Memory B cell (primary cell): ENCODE measurements around the gene PNKD.

Source experiments
- ATAC-seq: fragments of 150-1000 bp; cut with Tn5 transposase; 2 replicates; pipeline ENCODE4 v1.10.0; 2021; ENCODE audit warnings: low read depth, mild to moderate bottlenecking, moderate library complexity
- DNase-seq, 2 donors: peaks; one replicate each; pipeline ENCODE4 v3.0.0; 2022; ENCODE audit warnings: low spot score in 2 of 2
- H3K27ac Mint-ChIP-seq: one replicate; pipeline ENCODE4 v1.8.0; 2022; ENCODE audit warnings: mild to moderate bottlenecking, moderate library complexity, mixed read lengths
- H3K27me3 Mint-ChIP-seq: one replicate; pipeline ENCODE4 v1.8.0; 2022; ENCODE audit warnings: mixed read lengths
- H3K36me3 Mint-ChIP-seq: one replicate; pipeline ENCODE4 v1.8.0; 2022; ENCODE audit warnings: mild to moderate bottlenecking, mixed read lengths
- H3K4me1 Mint-ChIP-seq: one replicate; pipeline ENCODE4 v1.8.0; 2022; ENCODE audit warnings: mixed read lengths
- H3K4me3 Mint-ChIP-seq: one replicate; pipeline ENCODE4 v1.8.0; 2022; ENCODE audit warnings: mild to moderate bottlenecking, moderate library complexity, mixed read lengths
- H3K9me3 Mint-ChIP-seq: one replicate; pipeline ENCODE4 v1.8.0; 2022; ENCODE audit warnings: mixed read lengths

The PNKD gene, protein sequence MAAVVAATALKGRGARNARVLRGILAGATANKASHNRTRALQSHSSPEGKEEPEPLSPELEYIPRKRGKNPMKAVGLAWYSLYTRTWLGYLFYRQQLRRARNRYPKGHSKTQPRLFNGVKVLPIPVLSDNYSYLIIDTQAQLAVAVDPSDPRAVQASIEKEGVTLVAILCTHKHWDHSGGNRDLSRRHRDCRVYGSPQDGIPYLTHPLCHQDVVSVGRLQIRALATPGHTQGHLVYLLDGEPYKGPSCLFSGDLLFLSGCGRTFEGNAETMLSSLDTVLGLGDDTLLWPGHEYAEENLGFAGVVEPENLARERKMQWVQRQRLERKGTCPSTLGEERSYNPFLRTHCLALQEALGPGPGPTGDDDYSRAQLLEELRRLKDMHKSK

DNA sequence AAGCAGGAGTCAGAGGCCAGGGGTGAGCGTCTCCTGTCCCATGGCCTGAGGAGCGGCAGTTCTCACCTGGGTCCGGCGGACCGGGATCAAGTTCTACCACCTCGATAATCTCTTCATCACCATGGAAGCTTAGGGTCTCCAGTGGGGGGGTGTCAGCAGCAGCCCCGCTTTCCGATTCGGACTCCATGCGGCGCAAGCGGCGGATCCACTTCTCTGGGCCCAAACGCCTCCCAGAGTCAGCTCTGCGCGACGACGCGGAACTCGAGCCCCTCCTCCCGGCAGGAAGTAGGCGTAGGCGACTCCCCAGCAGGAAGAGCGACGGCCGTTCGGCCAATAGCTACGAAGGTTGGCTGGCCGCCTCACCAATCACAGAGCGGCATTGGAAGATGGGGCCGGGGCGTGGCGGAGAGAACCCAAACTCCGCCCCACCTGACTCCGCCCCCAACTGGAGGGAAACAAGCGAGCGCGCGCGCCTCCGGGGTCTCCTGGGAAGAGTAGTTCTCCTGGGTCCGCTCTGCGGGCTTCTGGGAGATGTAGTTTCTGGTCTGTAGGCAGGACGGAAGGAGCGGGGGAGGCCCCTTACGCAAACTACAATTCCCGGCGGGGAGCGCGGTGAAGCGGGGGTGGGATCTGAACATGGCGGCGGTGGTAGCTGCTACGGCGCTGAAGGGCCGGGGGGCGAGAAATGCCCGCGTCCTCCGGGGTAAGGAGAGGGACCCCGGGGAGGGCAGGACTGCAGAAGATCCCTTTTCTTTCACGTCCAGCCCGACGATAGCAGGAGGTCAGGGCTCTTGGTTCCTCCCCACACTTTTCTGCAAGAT lies at the start of gene PNKD, which contains the start of gene AAMP:
PNKD (plus strand) TSS at position 620 of the 821 bp plus-strand sequence; CDS start at position 637, 17 bp downstream.
AAMP (minus strand) TSS at position 238 of the 821 bp plus-strand sequence; CDS start at position 187, 51 bp downstream.
- Mint-ChIP-seq H3K4me1 (peaks cover 45% of the 10 kb centered on the region), H3K36me3 (peaks cover 29% of the 10 kb centered on the region), H3K27me3 (no peaks in the 10 kb centered on the region)

DNA sequence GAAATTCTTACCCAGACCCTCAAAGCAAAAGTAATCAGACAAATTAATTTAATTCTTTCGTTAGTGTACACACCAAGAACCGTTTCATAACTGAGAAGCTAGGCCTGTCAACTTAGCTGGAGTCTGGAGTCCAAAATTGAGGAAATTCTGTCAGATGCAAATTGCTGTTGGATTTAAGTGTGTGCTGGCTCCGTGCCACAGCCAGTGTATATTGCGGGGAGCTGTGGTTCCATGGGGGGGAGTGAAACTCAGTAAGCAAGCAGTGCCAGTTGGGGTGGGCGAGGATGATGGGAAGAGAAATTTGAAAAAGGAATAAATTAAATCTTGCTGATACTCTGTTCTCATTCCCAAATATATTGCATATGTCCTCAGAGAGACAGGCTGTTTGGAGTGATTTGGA lies 49.3 kb upstream of the PNKD start:
- Mint-ChIP-seq H3K4me3 (peak overlapping the region; percentile 99), H3K27me3 (no peaks in the 10 kb centered on the region), H3K36me3 (peaks cover 28% of the 10 kb centered on the region), H3K4me1 (peaks cover 50% of the 10 kb centered on the region), H3K27ac (peak overlapping the region; percentile 91), H3K9me3 (no peaks in the 10 kb centered on the region)
- ATAC-seq (no peak), DNase-seq (no peak)

More for the DNA sequence above, at the start of gene PNKD, which contains the start of gene AAMP:
- peak within 1 kb of the TSS; percentile 95 for H3K27ac Mint-ChIP-seq
- peak; percentile 83 for ATAC-seq
- DNase-seq, result peak; percentile 99 to 100
- H3K4me3 Mint-ChIP-seq, result peak within 1 kb of the TSS; percentile 93
- H3K9me3 Mint-ChIP-seq, result no peaks in the 10 kb centered on the region

DNA sequence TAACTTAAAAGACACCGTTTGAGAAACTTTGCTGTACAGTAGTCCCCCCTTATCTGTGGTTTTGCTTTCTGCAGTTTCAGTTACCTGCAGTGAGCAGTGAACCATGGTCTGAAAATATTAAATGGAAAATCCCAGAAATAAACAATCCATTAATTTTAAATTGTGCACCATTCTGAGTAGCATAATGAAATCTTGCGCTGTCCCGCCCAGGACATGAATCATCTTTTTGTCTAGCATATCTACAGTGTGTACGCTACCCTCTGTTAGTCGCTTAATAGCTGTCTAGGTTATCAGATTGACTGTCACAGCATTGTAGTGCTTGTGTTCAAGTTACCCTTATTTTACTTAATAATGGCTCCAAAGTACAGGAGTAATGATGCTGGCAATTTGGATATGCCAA lies 47.3 kb upstream of the PNKD start:
- ATAC-seq, result no peak
- peaks cover 34% of the 10 kb centered on the region for H3K36me3 Mint-ChIP-seq

DNA sequence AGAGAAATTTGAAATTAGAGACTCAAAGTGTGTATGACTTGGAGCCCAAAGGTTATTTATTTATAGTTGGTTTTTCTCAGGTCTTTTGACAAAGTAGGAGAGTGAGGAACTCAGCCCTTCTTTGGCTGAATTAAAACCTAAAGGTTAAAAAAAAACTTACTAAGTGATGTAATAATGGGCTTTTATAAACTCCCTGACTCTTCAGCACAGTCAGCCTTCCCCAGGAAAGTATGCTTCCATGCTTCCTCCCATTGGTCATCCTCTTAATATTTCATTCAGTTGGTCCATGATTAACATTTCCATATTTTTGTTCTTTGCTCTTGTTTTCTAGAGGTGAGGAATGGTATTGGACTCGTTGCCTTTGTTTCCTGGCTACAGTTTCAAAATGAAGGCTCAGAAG lies 46.1 kb upstream of the PNKD start:
- Mint-ChIP-seq H3K4me1 (peaks cover 58% of the 10 kb centered on the region), H3K9me3 (no peaks in the 10 kb centered on the region), H3K4me3 (no peak overlapping the region), H3K27ac (peak overlapping the region; percentile 88), H3K36me3 (peaks cover 36% of the 10 kb centered on the region), H3K27me3 (no peaks in the 10 kb centered on the region)
- no peak for DNase-seq
- ATAC-seq, result no peak

More for the DNA sequence above, 47.3 kb upstream of the PNKD start:
- Mint-ChIP-seq H3K27me3 (no peaks in the 10 kb centered on the region), H3K4me1 (peaks cover 55% of the 10 kb centered on the region), H3K4me3 (peak overlapping the region; percentile 53), H3K9me3 (no peaks in the 10 kb centered on the region), H3K27ac (peak overlapping the region; percentile 82)
- no peak for DNase-seq

DNA sequence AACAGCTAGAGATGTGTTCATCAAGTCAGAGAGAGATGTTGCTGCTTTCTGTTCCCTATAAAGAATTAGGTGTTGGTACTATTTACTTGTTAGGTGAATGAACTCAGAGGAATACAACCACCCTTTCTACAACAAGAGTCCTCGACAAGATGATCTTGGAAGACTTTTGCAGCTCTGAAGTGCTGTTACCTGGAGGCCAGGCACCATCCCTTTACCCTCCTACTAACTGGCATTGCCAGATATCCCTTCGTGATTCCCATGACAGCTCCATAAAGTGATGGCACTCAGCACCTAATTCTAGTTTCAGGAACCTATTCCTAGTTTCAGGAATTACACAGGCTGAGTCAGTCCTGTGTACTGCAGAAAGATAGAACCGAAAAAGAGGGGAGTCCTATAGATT lies 43.4 kb upstream of the PNKD start:
- H3K27me3 Mint-ChIP-seq, result no peaks in the 10 kb centered on the region
- no peak overlapping the region for H3K4me3 Mint-ChIP-seq
- ATAC-seq, result no peak
- H3K36me3 Mint-ChIP-seq, result peaks cover 34% of the 10 kb centered on the region
- no peak for DNase-seq
- H3K27ac Mint-ChIP-seq, result peak overlapping the region; percentile 41
- H3K4me1 Mint-ChIP-seq, result peaks cover 54% of the 10 kb centered on the region
- no peaks in the 10 kb centered on the region for H3K9me3 Mint-ChIP-seq

DNA sequence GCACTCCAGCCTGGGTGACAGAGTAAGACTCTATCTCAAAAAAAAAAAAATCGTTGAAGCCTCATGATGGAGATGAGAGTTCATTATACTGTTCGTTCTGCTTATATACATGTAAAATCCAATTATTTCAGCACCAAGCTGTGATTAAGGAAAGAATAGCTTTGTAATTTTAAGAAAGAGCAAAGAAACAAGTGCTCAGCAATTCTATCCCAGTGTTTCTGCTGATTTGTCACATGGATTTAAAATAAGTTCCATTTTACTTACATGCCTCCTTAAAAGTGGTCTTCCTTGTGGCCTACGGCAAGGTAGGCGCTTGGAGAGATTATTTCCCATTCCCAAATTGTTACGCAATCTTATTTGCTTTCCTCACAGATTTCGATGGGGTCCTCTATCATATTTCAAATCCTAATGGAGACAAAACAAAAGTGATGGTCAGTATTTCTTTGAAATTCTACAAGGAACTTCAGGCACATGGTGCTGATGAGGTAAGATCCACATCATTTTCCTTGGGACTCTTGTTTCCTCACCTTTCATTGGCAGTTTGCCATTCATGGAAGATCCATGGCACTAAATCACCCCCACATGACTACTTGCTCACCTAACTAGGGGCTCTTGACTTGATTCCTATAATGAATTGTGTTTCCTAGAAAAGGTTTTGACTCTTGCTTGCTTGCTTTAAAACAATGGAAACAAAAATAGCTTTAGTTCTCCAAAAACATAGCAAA lies 41.8 kb upstream of the PNKD start:
- H3K36me3 Mint-ChIP-seq, result peaks cover 41% of the 10 kb centered on the region
- peaks cover 45% of the 10 kb centered on the region for H3K4me1 Mint-ChIP-seq
- DNase-seq (no peak), ATAC-seq (no peak)
- peak overlapping the region; percentile 27 for H3K4me3 Mint-ChIP-seq
- H3K9me3 Mint-ChIP-seq, result no peaks in the 10 kb centered on the region
- H3K27ac Mint-ChIP-seq, result peak overlapping the region; percentile 68
- H3K27me3 Mint-ChIP-seq, result no peaks in the 10 kb centered on the region

DNA sequence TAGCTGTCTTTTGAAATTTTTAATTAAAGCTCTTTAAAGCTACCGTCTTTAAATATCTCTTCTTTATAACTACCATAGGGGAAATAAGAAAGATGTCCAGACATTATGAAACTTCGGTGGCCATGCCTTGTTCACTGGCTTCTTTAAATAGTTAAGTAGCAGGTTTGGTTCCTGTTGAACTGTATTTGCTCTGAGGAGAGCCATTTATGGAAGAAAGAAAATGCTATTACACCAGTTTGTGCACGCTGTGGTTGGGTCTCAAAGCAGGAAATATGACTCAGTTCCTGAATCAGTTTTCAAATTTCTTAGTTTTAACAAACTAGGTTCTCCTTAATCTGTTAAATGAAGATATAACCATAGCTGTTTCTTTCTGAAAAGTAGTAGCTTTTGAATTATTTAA lies 41.1 kb upstream of the PNKD start:
- H3K36me3 Mint-ChIP-seq, result peaks cover 44% of the 10 kb centered on the region
- peak overlapping the region; percentile 68 for H3K27ac Mint-ChIP-seq
- ATAC-seq, result peak; percentile 87
- peaks cover 45% of the 10 kb centered on the region for H3K4me1 Mint-ChIP-seq
- peak in 1 of 2 donors; percentile 16 for DNase-seq
- no peaks in the 10 kb centered on the region for H3K27me3 Mint-ChIP-seq
- H3K4me3 Mint-ChIP-seq, result peak overlapping the region; percentile 66
- no peaks in the 10 kb centered on the region for H3K9me3 Mint-ChIP-seq

DNA sequence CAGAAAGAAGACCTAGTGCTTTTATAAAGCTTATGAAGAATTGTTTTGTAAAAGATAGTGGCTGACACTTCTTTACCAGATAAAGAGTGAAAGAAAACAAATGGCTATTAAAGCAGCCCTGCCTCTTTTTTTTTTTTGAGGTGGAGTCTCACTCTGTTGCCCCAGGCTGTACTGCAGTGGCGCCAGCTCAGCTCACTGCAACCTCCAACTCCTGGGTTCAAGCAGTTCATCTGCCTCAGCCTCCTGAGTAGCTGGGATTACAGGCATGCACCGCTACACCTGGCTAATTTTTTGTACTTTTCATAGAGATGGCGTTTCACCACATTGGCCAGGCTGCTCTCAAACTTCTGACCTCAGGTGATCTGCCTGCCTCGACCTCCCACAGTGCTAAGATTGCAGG lies 40.5 kb upstream of the PNKD start:
- H3K4me1 Mint-ChIP-seq, result peaks cover 39% of the 10 kb centered on the region
- H3K27me3 Mint-ChIP-seq, result no peaks in the 10 kb centered on the region
- DNase-seq (no peak), ATAC-seq (no peak)
- no peak overlapping the region for H3K27ac Mint-ChIP-seq
- peaks cover 40% of the 10 kb centered on the region for H3K36me3 Mint-ChIP-seq
- H3K4me3 Mint-ChIP-seq, result no peak overlapping the region
- no peaks in the 10 kb centered on the region for H3K9me3 Mint-ChIP-seq

DNA sequence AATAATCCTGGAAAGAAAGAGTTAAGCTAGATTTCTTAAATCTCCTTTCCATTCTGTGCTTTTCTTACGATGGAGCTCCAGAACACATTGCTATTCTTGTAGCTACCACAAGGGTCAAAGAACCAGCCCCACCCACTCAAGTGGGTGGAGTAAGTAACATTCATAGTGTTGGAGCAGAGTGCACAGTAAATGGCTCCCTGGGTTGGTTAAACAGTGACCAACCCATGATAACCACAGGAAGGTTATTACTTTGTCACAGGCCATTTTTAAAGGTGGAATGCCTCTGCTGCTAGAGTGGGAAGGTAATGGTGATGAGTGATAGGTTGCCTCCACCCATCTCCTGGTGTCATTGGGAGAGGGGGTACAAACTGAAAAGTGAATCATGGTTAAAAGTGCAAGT lies 39.4 kb upstream of the PNKD start:
- peaks cover 29% of the 10 kb centered on the region for H3K4me1 Mint-ChIP-seq
- no peaks in the 10 kb centered on the region for H3K9me3 Mint-ChIP-seq
- peaks cover 35% of the 10 kb centered on the region for H3K36me3 Mint-ChIP-seq
- H3K27me3 Mint-ChIP-seq, result no peaks in the 10 kb centered on the region
- peak; percentile 71 for ATAC-seq
- H3K27ac Mint-ChIP-seq, result peak overlapping the region; percentile 65
- H3K4me3 Mint-ChIP-seq, result no peak overlapping the region
- no peak for DNase-seq

DNA sequence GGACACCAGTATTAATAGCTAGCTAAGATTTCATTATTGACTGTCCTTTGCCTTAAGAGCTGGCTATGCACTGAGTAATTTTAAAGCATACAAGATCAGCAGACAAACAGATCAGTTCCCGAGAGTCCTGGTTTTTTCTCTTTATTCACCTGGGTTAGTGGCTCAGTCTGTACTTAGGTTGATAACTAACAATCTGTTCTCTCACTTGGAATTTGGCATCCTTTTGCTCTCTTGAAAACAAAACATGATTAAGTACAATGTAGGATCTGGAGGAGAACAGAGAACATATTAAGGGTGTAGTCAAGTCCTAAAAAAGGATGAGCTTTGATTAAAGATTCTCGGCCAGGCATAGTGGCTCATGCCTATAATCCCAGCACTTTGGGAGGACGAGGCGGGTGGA lies 36.8 kb upstream of the PNKD start:
- ATAC-seq (no peak), DNase-seq (no peak)
- no peaks in the 10 kb centered on the region for H3K27me3 Mint-ChIP-seq
- H3K4me1 Mint-ChIP-seq, result peaks cover 16% of the 10 kb centered on the region
- H3K4me3 Mint-ChIP-seq, result no peak overlapping the region
- peak overlapping the region; percentile 76 for H3K27ac Mint-ChIP-seq
- H3K9me3 Mint-ChIP-seq, result no peaks in the 10 kb centered on the region
- H3K36me3 Mint-ChIP-seq, result peaks cover 30% of the 10 kb centered on the region

DNA sequence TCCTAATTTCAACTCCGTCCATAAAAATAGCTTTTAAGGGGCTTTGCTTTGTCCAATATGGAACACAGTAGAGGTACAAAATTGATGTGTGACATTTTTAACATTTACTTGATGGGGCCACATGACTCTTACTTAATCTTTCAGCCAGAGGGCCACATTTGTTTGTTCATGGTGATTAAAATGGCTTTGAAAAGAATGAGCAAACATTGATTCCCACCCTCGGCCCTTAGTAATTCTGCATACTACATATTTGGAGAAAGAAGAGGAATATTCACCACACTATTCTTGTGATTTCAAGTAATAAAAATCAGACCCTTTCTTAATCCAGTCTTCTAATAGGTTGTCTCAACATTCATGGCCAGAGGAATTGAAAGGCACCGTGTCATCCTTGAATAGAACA lies 35.8 kb upstream of the PNKD start:
- Mint-ChIP-seq H3K4me1 (peaks cover 9% of the 10 kb centered on the region), H3K36me3 (peaks cover 27% of the 10 kb centered on the region), H3K27ac (peak overlapping the region; percentile 76), H3K9me3 (no peaks in the 10 kb centered on the region), H3K27me3 (no peaks in the 10 kb centered on the region), H3K4me3 (no peak overlapping the region)
- DNase-seq (no peak), ATAC-seq (no peak)

DNA sequence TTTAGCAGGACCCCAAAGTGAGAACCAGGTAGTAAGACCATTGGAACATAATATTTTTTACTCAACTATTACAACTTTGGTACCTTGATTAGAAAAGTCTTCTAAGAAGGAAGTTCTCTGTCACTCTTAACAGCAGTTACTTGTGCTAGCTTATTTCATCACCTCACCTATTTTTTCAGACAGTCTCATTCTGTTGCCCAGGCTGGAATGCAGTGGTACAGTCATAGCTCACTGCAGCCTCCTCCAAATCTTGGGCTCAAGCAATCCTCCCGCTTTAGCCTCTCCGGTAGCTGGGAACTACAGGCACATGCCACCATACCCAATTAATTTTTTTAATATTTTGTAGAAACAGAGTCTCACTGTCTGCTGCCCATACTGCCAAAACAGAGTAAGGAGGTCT lies 35.3 kb upstream of the PNKD start:
- Mint-ChIP-seq H3K4me1 (peaks cover 9% of the 10 kb centered on the region), H3K27me3 (no peaks in the 10 kb centered on the region), H3K36me3 (peaks cover 27% of the 10 kb centered on the region), H3K9me3 (no peaks in the 10 kb centered on the region), H3K27ac (no peak overlapping the region), H3K4me3 (no peak overlapping the region)
- DNase-seq, result no peak
- ATAC-seq, result no peak

DNA sequence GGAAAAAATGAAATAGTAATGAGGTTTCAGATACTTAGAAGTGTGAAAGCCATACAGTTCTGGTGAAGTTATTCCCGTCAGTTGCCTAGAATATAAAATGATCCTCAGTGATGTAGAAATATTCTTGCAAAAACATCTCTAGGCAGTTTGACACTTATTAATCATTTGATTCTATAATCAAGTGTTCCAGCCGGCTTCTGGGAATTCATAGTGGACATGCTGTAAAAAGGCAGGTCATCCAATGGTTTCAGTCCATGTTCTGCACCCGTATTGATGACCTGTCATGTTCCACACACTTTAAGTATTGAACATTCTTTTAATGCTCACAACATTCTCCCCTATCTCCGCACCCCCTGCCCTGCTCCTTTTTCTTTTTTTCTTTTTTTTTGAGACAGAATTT lies 33.5 kb upstream of the PNKD start:
- Mint-ChIP-seq H3K4me3 (no peak overlapping the region), H3K4me1 (peaks cover 2% of the 10 kb centered on the region), H3K9me3 (no peaks in the 10 kb centered on the region), H3K36me3 (peaks cover 23% of the 10 kb centered on the region), H3K27me3 (no peaks in the 10 kb centered on the region), H3K27ac (no peak overlapping the region)
- ATAC-seq (no peak), DNase-seq (no peak)

DNA sequence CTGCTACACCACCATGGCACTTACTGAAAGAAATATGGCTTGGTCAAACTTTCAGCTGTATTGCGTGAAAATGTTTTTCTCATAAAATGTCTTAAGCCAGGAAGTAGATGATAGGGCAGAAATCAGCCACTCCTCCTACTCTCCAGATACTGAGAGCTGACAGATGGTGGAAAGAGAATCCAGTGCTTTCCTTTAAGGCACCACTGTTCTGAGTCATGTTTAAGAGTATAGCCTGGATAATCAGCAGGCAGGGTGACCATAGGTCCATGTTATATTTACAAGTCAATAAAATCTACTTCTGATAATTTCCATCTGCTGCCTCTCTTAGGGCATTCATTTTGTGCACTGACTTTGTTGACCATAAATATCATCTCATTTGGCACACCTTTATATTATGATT lies 31.4 kb upstream of the PNKD start:
- H3K4me3 Mint-ChIP-seq, result no peak overlapping the region
- H3K36me3 Mint-ChIP-seq, result peaks cover 25% of the 10 kb centered on the region
- H3K9me3 Mint-ChIP-seq, result no peaks in the 10 kb centered on the region
- H3K27me3 Mint-ChIP-seq, result no peaks in the 10 kb centered on the region
- ATAC-seq (no peak), DNase-seq (no peak)
- no peak overlapping the region for H3K27ac Mint-ChIP-seq
- H3K4me1 Mint-ChIP-seq, result peaks cover 3% of the 10 kb centered on the region
